KMS-11 (cell line): Measurements from ENCODE around the gene FBH1.

Experiments
- H2AFZ ChIP-seq: fragments of 200-600 bp; sonication (generic); 2 replicates; pipeline ENCODE4 v1.6.1; 2016; ENCODE audit warnings: antibody characterized with exemption, mixed run types, low read depth
- H3K27ac ChIP-seq: fragments of 200-600 bp; sonication (generic); 2 replicates; pipeline ENCODE4 v1.6.1; 2016; ENCODE audit warnings: mild to moderate bottlenecking, mixed run types
- H3K27me3 ChIP-seq: fragments of 200-600 bp; sonication (generic); 2 replicates; pipeline ENCODE4 v1.6.1; 2017; ENCODE audit warnings: mild to moderate bottlenecking, low read depth, mixed run types, moderate library complexity; ENCODE audit not compliant: insufficient read depth
- H3K36me3 ChIP-seq: fragments of 200-600 bp; sonication (generic); 2 replicates; pipeline ENCODE4 v1.6.1; 2017; ENCODE audit warnings: mild to moderate bottlenecking, mixed run types; ENCODE audit not compliant: insufficient read depth
- H3K4me1 ChIP-seq: fragments of 200-600 bp; sonication (generic); 2 replicates; pipeline ENCODE4 v1.6.1; 2016; ENCODE audit warnings: mild to moderate bottlenecking, low read depth, mixed run types; ENCODE audit not compliant: poor library complexity, severe bottlenecking
- H3K4me2 ChIP-seq: fragments of 200-600 bp; sonication (generic); 2 replicates; pipeline ENCODE4 v1.7.0; 2016; ENCODE audit warnings: mild to moderate bottlenecking, mixed run types
- H3K4me3 ChIP-seq: fragments of 200-600 bp; sonication (generic); IDR thresholded peaks from 2 replicates; pipeline ENCODE4 v1.6.1; 2017; ENCODE audit warnings: low read depth, low read length, mixed read lengths; ENCODE audit not compliant: insufficient read depth
- H3K79me2 ChIP-seq: fragments of 200-600 bp; sonication (generic); 2 replicates; pipeline ENCODE4 v1.6.1; 2016; ENCODE audit warnings: low read depth, mixed run types; ENCODE audit not compliant: insufficient read depth
- H3K9ac ChIP-seq: fragments of 200-600 bp; sonication (generic); 2 replicates; pipeline ENCODE4 v1.6.1; 2016; ENCODE audit warnings: mild to moderate bottlenecking, mixed run types
- H4K20me1 ChIP-seq: fragments of 200-600 bp; sonication (generic); 2 replicates; pipeline ENCODE4 v1.6.1; 2016; ENCODE audit warnings: mild to moderate bottlenecking, mixed run types; ENCODE audit not compliant: insufficient read depth
- CTCF ChIP-seq: fragments of 200-600 bp; sonication (generic); conservative IDR thresholded peaks from 2 replicates; pipeline ENCODE4 v1.6.1; 2017; ENCODE audit warnings: low read depth, mild to moderate bottlenecking, antibody characterized with exemption, low read length, moderate library complexity, mixed read lengths

The FBH1 gene

GRCh38 chr10:5917305-5917704 is 27.3 kb downstream of the FBH1 start:
- Histone ChIP-seq H3K4me2 (no peak overlapping the region), H3K36me3 (peaks cover 6% of the 10 kb centered on the region; the same call in 1 of the 2 replicates), H2AFZ (no peak overlapping the region), H3K27ac (no peak overlapping the region), H3K27me3 (no peaks in the 10 kb centered on the region), H3K4me1 (no peaks in the 10 kb centered on the region), H3K79me2 (no peaks in the 10 kb centered on the region), H4K20me1 (no peaks in the 10 kb centered on the region), H3K4me3 (no peak overlapping the region), H3K9ac (no peak overlapping the region)
- TF ChIP-seq CTCF = no peak

- Histone ChIP-seq H3K36me3 (peaks cover 10% of the 10 kb centered on the region; the same call in 1 of the 2 replicates), H3K4me1 (no peaks in the 10 kb centered on the region), H3K4me2 (no peak overlapping the region), H3K27ac (no peak overlapping the region), H4K20me1 (no peaks in the 10 kb centered on the region), H3K4me3 (no peak overlapping the region), H3K9ac (no peak overlapping the region), H3K27me3 (no peaks in the 10 kb centered on the region), H2AFZ (no peak overlapping the region), H3K79me2 (no peaks in the 10 kb centered on the region)
- TF ChIP-seq CTCF = no peak
These were observed 28.7 kb downstream of the FBH1 start for GRCh38 chr10:5918763-5919162.

GRCh38 chr10:5919568-5919967 is 29.5 kb downstream of the FBH1 start:
- no peak overlapping the region for H2AFZ ChIP-seq
- peaks cover 10% of the 10 kb centered on the region; the same call in 1 of the 2 replicates for H3K36me3 ChIP-seq
- no peaks in the 10 kb centered on the region for H3K79me2 ChIP-seq
- H4K20me1 ChIP-seq = no peaks in the 10 kb centered on the region
- no peaks in the 10 kb centered on the region for H3K4me1 ChIP-seq
- no peak overlapping the region for H3K4me2 ChIP-seq
- H3K9ac ChIP-seq = no peak overlapping the region
- TF ChIP-seq CTCF = no peak
- no peak overlapping the region for H3K27ac ChIP-seq
- no peaks in the 10 kb centered on the region for H3K27me3 ChIP-seq
- no peak overlapping the region for H3K4me3 ChIP-seq

GRCh38 chr10:5921746-5922145 is 31.7 kb downstream of the FBH1 start:
- Histone ChIP-seq H3K4me1 (no peaks in the 10 kb centered on the region), H3K9ac (no peak overlapping the region), H4K20me1 (no peaks in the 10 kb centered on the region), H3K4me2 (no peak overlapping the region), H3K79me2 (no peaks in the 10 kb centered on the region), H3K27me3 (no peaks in the 10 kb centered on the region), H2AFZ (no peak overlapping the region), H3K27ac (no peak overlapping the region), H3K36me3 (peaks cover 16% of the 10 kb centered on the region; the same call in 1 of the 2 replicates), H3K4me3 (no peak overlapping the region)
- no peak for TF ChIP-seq CTCF
